H1 (cell line): Measurements from ENCODE around the gene CDH18. TPM values are rescaled to one million over a fixed set of nuclear protein-coding genes. Genes with fewer than 3 reads are reported as not detected.

Experiments
- CTCF ChIA-PET: fragments of 300-600 bp; sonication (Branson Sonifier 250); formaldehyde crosslinking; loops from one replicate; lab custom pipeline; 2021; ENCODE audit not compliant: partially characterized antibody; lab: Charles Lee
- POLR2A ChIA-PET: fragments of 300-600 bp; sonication (Branson Sonifier 250); formaldehyde crosslinking; loops from one replicate; lab custom pipeline; 2021; ENCODE audit warnings: inconsistent platforms; ENCODE audit not compliant: partially characterized antibody; lab: Charles Lee
- DNase-seq, 2 experiments: peaks; one replicate each; pipeline versions ENCODE4 v3.0.0 to v3.0.0-alpha.2; 2010 to 2022; ENCODE audit warnings: low spot score in 2 of 2, low read depth in 1 of 2, mixed read lengths in 1 of 2
- FAIRE-seq: peaks from 2 replicates; lab custom pipeline; 2011; peaks lifted over from hg19 to GRCh38; lab: Jason Lieb, UNC
- H2AFZ ChIP-seq: 2 replicates; pipeline ENCODE4 v1.8.1; 2012; ENCODE audit warnings: low read length, inconsistent platforms
- H2AK5ac ChIP-seq: 2 replicates; pipeline ENCODE4 v1.6.1; 2013; ENCODE audit warnings: low read depth, low read length
- H2BK120ac ChIP-seq: replicated peaks from 2 replicates; pipeline ENCODE3; 2013; ENCODE audit warnings: low read depth, low read length, inconsistent platforms
- H2BK12ac ChIP-seq: 2 replicates; pipeline ENCODE4 v1.6.1; 2013; ENCODE audit warnings: low read depth, low read length
- H2BK15ac ChIP-seq: 2 replicates; pipeline ENCODE4 v1.6.1; 2013; ENCODE audit warnings: low read length
- H2BK20ac ChIP-seq: 2 replicates; pipeline ENCODE4 v1.6.1; 2013; ENCODE audit warnings: low read length
- H2BK5ac ChIP-seq: 2 replicates; pipeline ENCODE4 v1.6.1; 2013; ENCODE audit warnings: low read depth, low read length
- H3K14ac ChIP-seq: 2 replicates; pipeline ENCODE4 v1.6.1; 2013; ENCODE audit warnings: inconsistent platforms; ENCODE audit not compliant: insufficient read length
- H3K18ac ChIP-seq: 2 replicates; pipeline ENCODE4 v1.6.1; 2013; ENCODE audit warnings: low read length; ENCODE audit errors: extremely low read depth
- H3K23ac ChIP-seq: 2 replicates; pipeline ENCODE4 v1.6.1; 2013; ENCODE audit warnings: inconsistent platforms; ENCODE audit not compliant: insufficient read length
- H3K23me2 ChIP-seq: 2 replicates; pipeline ENCODE4 v1.6.1; 2013; ENCODE audit warnings: low read depth, low read length
- H3K27ac ChIP-seq: 2 replicates; pipeline ENCODE4 v1.6.1; 2011; ENCODE audit warnings: low read depth, low read length, inconsistent platforms
- H3K27me3 ChIP-seq, 4 experiments: replicated peaks in 1 of 4; 1 replicate in 1 of 4; 2 replicates in 3 of 4; pipeline versions ENCODE4 v1.6.1 to v1.8.1; 2011 to 2013; ENCODE audit warnings: low read length in 3 of 4, mild to moderate bottlenecking in 3 of 4, inconsistent platforms in 2 of 4, mixed read lengths in 2 of 4, moderate library complexity in 1 of 4; ENCODE audit not compliant: control insufficient read depth in 3 of 4, insufficient read depth in 3 of 4; ENCODE audit errors: extremely low read depth in 1 of 4
- H3K36me3 ChIP-seq, 4 experiments: 2 replicates each; pipeline versions ENCODE4 v1.6.1 to v1.8.1; 2011 to 2013; ENCODE audit warnings: mild to moderate bottlenecking in 4 of 4, low read length in 3 of 4, moderate library complexity in 2 of 4, control low read depth in 1 of 4, inconsistent platforms in 1 of 4; ENCODE audit not compliant: insufficient read depth in 4 of 4, control insufficient read depth in 2 of 4
- H3K4ac ChIP-seq: replicated peaks from 2 replicates; pipeline ENCODE3; 2013; ENCODE audit warnings: low read length, low read depth, mixed read lengths, inconsistent platforms; ENCODE audit not compliant: insufficient read length
- H3K4me1 ChIP-seq, 4 experiments: replicated peaks in 1 of 4; 1 replicate in 1 of 4; 2 replicates in 3 of 4; pipeline versions ENCODE4 v1.6.1 to v1.8.1; 2011 to 2013; ENCODE audit warnings: low read length in 3 of 4, inconsistent platforms in 2 of 4, mixed read lengths in 1 of 4; ENCODE audit not compliant: insufficient read depth in 4 of 4, control insufficient read depth in 3 of 4
- H3K4me2 ChIP-seq, 2 experiments: 2 replicates each; pipeline versions ENCODE4 v1.6.1 to v1.8.1; 2011 to 2013; ENCODE audit warnings: low read depth in 2 of 2, low read length in 2 of 2, control low read depth in 1 of 2, inconsistent platforms in 1 of 2, mild to moderate bottlenecking in 1 of 2; ENCODE audit not compliant: insufficient read depth in 1 of 2
- H3K4me3 ChIP-seq, 4 experiments: fragments of 200-600, 300-600 bp in 1 of 4; sonication (generic), shearing (Covaris generic), sonication (Bioruptor Twin) in 1 of 4; 2 replicates each; pipeline versions ENCODE4 v1.5.1 to v1.8.1; 2011 to 2016; ENCODE audit warnings: low read length in 4 of 4, low read depth in 3 of 4, control low read depth in 2 of 4, inconsistent platforms in 2 of 4, mild to moderate bottlenecking in 2 of 4, mixed read lengths in 1 of 4, moderate library complexity in 1 of 4; ENCODE audit not compliant: insufficient read depth in 2 of 4; ENCODE audit errors: extremely low read depth in 1 of 4
- H3K56ac ChIP-seq: replicated peaks from 2 replicates; pipeline ENCODE3; 2013; ENCODE audit warnings: low read depth, mild to moderate bottlenecking, mixed read lengths, low read length, inconsistent platforms; ENCODE audit not compliant: insufficient read length
- H3K79me1 ChIP-seq: 2 replicates; pipeline ENCODE4 v1.6.1; 2013; ENCODE audit warnings: low read depth, low read length, control low read depth
- H3K79me2 ChIP-seq, 2 experiments: 2 replicates each; pipeline versions ENCODE4 v1.6.1 to v1.8.1; 2012 to 2013; ENCODE audit warnings: low read length in 2 of 2, mild to moderate bottlenecking in 2 of 2, inconsistent platforms in 1 of 2; ENCODE audit not compliant: insufficient read depth in 2 of 2, control insufficient read depth in 1 of 2
- H3K9ac ChIP-seq, 4 experiments: replicated peaks in 1 of 4; 1 replicate in 1 of 4; 2 replicates in 3 of 4; pipeline versions ENCODE4 v1.6.1 to v1.8.1; 2011 to 2013; ENCODE audit warnings: low read depth in 3 of 4, low read length in 3 of 4, control low read depth in 2 of 4, mild to moderate bottlenecking in 2 of 4, moderate library complexity in 2 of 4, inconsistent platforms in 1 of 4; ENCODE audit errors: extremely low read depth in 1 of 4
- H3K9me3 ChIP-seq, 2 experiments: 2 replicates each; pipeline versions ENCODE4 v1.6.1 to v1.8.1; 2012 to 2013; ENCODE audit warnings: mild to moderate bottlenecking in 2 of 2, moderate library complexity in 2 of 2, control low read depth in 1 of 2, inconsistent platforms in 1 of 2, low read depth in 1 of 2, low read length in 1 of 2, mixed read lengths in 1 of 2; ENCODE audit not compliant: insufficient read depth in 2 of 2
- H4K20me1 ChIP-seq, 2 experiments: replicated peaks in 1 of 2; 2 replicates each; pipeline versions ENCODE3 to v1.8.1; 2011 to 2013; ENCODE audit warnings: inconsistent platforms in 2 of 2, low read length in 2 of 2, mild to moderate bottlenecking in 1 of 2; ENCODE audit not compliant: insufficient read depth in 2 of 2, control insufficient read depth in 1 of 2
- H4K5ac ChIP-seq: 2 replicates; pipeline ENCODE4 v1.6.1; 2013; ENCODE audit warnings: low read length, low read depth, mixed read lengths, inconsistent platforms; ENCODE audit not compliant: insufficient read length
- H4K8ac ChIP-seq: 2 replicates; pipeline ENCODE4 v1.8.0; 2013; ENCODE audit warnings: mild to moderate bottlenecking, moderate library complexity, low read length, inconsistent platforms; ENCODE audit not compliant: insufficient read depth; ENCODE audit errors: extremely low read depth
- H4K91ac ChIP-seq: replicated peaks from 2 replicates; pipeline ENCODE3; 2013; ENCODE audit warnings: low read length, mixed read lengths, inconsistent platforms; ENCODE audit not compliant: insufficient read length
- BRCA1 ChIP-seq: IDR thresholded peaks from 2 replicates; pipeline ENCODE4 v1.6.1; 2012; ENCODE audit warnings: low read depth, low read length, improper control_type of control experiment
- CEBPB ChIP-seq: IDR thresholded peaks from 2 replicates; pipeline ENCODE4 v1.6.1; 2012; ENCODE audit warnings: low read depth, low read length
- EGR1 ChIP-seq: IDR thresholded peaks from 2 replicates; pipeline ENCODE4 v1.6.1; 2011; ENCODE audit warnings: low read depth, low read length, borderline replicate concordance
- GABPA ChIP-seq: IDR thresholded peaks from 2 replicates; pipeline ENCODE4 v1.6.1; 2011; ENCODE audit warnings: mild to moderate bottlenecking, low read length, moderate library complexity, borderline replicate concordance; ENCODE audit not compliant: insufficient read depth
- MAFK ChIP-seq: IDR thresholded peaks from 2 replicates; pipeline ENCODE4 v1.6.1; 2012; ENCODE audit warnings: low read depth, mild to moderate bottlenecking, improper control_type of control experiment, low read length
- NRF1 ChIP-seq: IDR thresholded peaks from 2 replicates; pipeline ENCODE4 v1.6.1; 2011; ENCODE audit warnings: mild to moderate bottlenecking, low read depth, low read length, improper control_type of control experiment
- RBBP5 ChIP-seq: IDR thresholded peaks from 2 replicates; pipeline ENCODE4 v1.7.1; 2012; ENCODE audit warnings: low read depth, mild to moderate bottlenecking, inconsistent platforms, low read length, moderate library complexity, borderline replicate concordance
- SP1 ChIP-seq: IDR thresholded peaks from 2 replicates; pipeline ENCODE4 v1.6.1; 2011; ENCODE audit warnings: low read depth, low read length
- SRF ChIP-seq: IDR thresholded peaks from 2 replicates; pipeline ENCODE4 v1.6.1; 2011; ENCODE audit warnings: mild to moderate bottlenecking, low read depth, low read length, moderate library complexity
- WGBS, 2 experiments: shearing (Covaris generic) in 1 of 2; methylation state at CpG; one replicate each; pipeline versions ENCODE4 v1.1.6 to v1.1.7; 2013 to 2015; ENCODE audit warnings: low lambda C conversion rate in 2 of 2, mixed read lengths in 2 of 2, inconsistent platforms in 1 of 2, low coverage in 1 of 2, missing lambda C conversion rate in 1 of 2; ENCODE audit not compliant: insufficient replicate concordance in 2 of 2, insufficient coverage in 1 of 2, insufficient read length in 1 of 2; ENCODE audit errors: extremely low coverage in 1 of 2, missing lambda C conversion rate in 1 of 2; 5-methylcytosine and 5-hydroxymethylcytosine counted together
- polyA plus RNA-seq, 7 experiments: library from polyadenylated mRNA; depleted of rRNA in 3 of 7; stranded (reverse) in 5 of 7; unstranded in 2 of 7; fragments of >200 nt in 5 of 7; fragments of 200-250 nt in 2 of 7; gene quantifications; 1 replicate in 5 of 7; 2 replicates in 1 of 7; 4 replicates in 1 of 7; pipeline versions ENCODE4 v1.2.1 to v1.2.3, GENCODE V29; 2011 to 2013; ENCODE audit warnings: missing spikeins in 2 of 7, mixed read lengths in 2 of 7
- total RNA-seq: library from RNA; stranded (reverse); fragmentation: NEBNext Ultra II Directional; extraction: Animal tissue kit (Norgen Biotek cat#: 25700); gene quantifications from 2 replicates; pipeline ENCODE4 v1.2.1, GENCODE V29; 2021
- TF ChIP-seq, protein P1 (sequence below): IDR thresholded peaks from 2 replicates; pipeline ENCODE4 v1.6.1; 2012; ENCODE audit warnings: low read length, inconsistent platforms
- TF ChIP-seq, protein P2 (sequence below): IDR thresholded peaks from 2 replicates; pipeline ENCODE4 v1.6.1; 2011; ENCODE audit warnings: low read depth, mild to moderate bottlenecking, low read length; ENCODE audit not compliant: insufficient read depth
- TF ChIP-seq, protein P3 (sequence below): IDR thresholded peaks from 2 replicates; pipeline ENCODE4 v1.6.1; 2011; ENCODE audit warnings: low read length, improper control_type of control experiment

Gene CDH18
- total and polyA plus RNA-seq, 2 of the 8 experiments (the other 6 are each of a cell fraction or from before 2014, with no cell fraction given), result 0.30 to 0.32 TPM

DNA sequence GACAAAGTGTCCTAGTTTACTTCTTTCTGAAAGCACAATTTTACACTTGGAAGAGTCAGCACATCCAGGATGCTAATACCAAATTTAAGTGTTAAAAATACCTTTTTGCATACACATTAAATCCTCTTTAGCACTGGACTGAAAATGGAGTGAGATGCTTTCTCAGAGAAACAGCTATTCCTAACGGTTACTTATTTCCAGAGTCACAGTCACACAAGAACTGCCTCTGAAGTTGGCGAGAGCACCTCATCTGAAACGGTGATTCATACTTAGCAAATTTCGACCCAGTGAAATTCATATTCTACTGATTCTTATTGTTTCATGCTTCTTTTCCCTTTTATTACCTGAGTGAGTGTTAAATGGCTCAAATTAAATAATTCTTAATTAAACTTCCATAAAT, 12.2 kb downstream of the CDH18 start:
- Histone ChIP-seq H3K79me2 (no peaks in the 10 kb centered on the region), H3K4me3 (no peak overlapping the region), H3K18ac (no peak overlapping the region), H2AK5ac (no peak overlapping the region), H3K27ac (no peak overlapping the region), H3K79me1 (no peaks in the 10 kb centered on the region), H3K9me3 (no peaks in the 10 kb centered on the region), H2BK120ac (no peak overlapping the region), H3K14ac (no peak overlapping the region), H2BK15ac (no peak overlapping the region), H4K8ac (no peak overlapping the region), H4K5ac (no peak overlapping the region), H3K23ac (no peak overlapping the region), H3K27me3 (no peaks in the 10 kb centered on the region), H4K20me1 (no peaks in the 10 kb centered on the region), H2AFZ (no peak overlapping the region), H3K56ac (no peak overlapping the region), H3K9ac (no peak overlapping the region), H3K4me2 (no peak overlapping the region), H3K36me3 (no peaks in the 10 kb centered on the region), H3K23me2 (no peaks in the 10 kb centered on the region; the same call in 1 of the 2 replicates), H2BK5ac (no peak overlapping the region), H2BK20ac (no peak overlapping the region), H3K4me1 (no peaks in the 10 kb centered on the region), H3K4ac (no peak overlapping the region), H4K91ac (no peak overlapping the region), H2BK12ac (no peak overlapping the region)
- ChIA-PET CTCF (no interaction called here), POLR2A (no interaction called here)
- WGBS, 2 experiments, result 95% methylated on average over 4 of the region's 4 CpGs; no CpG with 5 or more reads in 1 of the 2 experiments
- FAIRE-seq, result no peak
- no peak for DNase-seq
- no peak for TF ChIP-seq BRCA1
- no peak for TF ChIP-seq RBBP5
- no peak for TF ChIP-seq EGR1
- TF ChIP-seq, protein P1, sequence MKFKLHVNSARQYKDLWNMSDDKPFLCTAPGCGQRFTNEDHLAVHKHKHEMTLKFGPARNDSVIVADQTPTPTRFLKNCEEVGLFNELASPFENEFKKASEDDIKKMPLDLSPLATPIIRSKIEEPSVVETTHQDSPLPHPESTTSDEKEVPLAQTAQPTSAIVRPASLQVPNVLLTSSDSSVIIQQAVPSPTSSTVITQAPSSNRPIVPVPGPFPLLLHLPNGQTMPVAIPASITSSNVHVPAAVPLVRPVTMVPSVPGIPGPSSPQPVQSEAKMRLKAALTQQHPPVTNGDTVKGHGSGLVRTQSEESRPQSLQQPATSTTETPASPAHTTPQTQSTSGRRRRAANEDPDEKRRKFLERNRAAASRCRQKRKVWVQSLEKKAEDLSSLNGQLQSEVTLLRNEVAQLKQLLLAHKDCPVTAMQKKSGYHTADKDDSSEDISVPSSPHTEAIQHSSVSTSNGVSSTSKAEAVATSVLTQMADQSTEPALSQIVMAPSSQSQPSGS, result no peak
- TF ChIP-seq CEBPB, result no peak
- no peak for TF ChIP-seq NRF1
- no peak for TF ChIP-seq SRF
- TF ChIP-seq SP1, result no peak
- TF ChIP-seq MAFK, result no peak
- TF ChIP-seq, protein P2, sequence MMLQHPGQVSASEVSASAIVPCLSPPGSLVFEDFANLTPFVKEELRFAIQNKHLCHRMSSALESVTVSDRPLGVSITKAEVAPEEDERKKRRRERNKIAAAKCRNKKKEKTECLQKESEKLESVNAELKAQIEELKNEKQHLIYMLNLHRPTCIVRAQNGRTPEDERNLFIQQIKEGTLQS, result no peak
- TF ChIP-seq, protein P3, sequence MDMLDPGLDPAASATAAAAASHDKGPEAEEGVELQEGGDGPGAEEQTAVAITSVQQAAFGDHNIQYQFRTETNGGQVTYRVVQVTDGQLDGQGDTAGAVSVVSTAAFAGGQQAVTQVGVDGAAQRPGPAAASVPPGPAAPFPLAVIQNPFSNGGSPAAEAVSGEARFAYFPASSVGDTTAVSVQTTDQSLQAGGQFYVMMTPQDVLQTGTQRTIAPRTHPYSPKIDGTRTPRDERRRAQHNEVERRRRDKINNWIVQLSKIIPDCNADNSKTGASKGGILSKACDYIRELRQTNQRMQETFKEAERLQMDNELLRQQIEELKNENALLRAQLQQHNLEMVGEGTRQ, result no peak
- no peak for TF ChIP-seq GABPA
